ENCODE data around the gene MAMDC4. TPM values are rescaled to one million over a fixed set of nuclear protein-coding genes. Genes with fewer than 3 reads are reported as not detected.

The MAMDC4 gene
- polyA plus RNA-seq, 3 donors, result 0.07 to 5.2 TPM; not detected in 1

GRCh38 chr9:136803551-136804508 lies 48.3 kb upstream of the MAMDC4 start:
- Histone ChIP-seq H3K27me3 (ENCODE audit: control insufficient read depth in 2 of 2, insufficient read depth in 2 of 2, low read length in 2 of 2) (peaks cover 27 to 37% of the 10 kb centered on the region in 2 donors), H2AFZ (ENCODE audit: insufficient read depth, low read depth, low read length, poor library complexity, severe bottlenecking) (no peak overlapping the region), H3K4me3 (replicated peaks in 1 of 3; ENCODE audit: low read depth in 2 of 3, low read length in 3 of 3) (no peak overlapping the region), H3K36me3 (replicated peaks in 1 of 2; ENCODE audit: control insufficient read depth in 1 of 2, insufficient read depth in 2 of 2, low read length in 2 of 2) (no peaks in the 10 kb centered on the region), H3K9ac (ENCODE audit: insufficient read depth, low read length, poor library complexity, severe bottlenecking) (no peak overlapping the region), H3K4me1 (ENCODE audit: control insufficient read depth in 1 of 2, insufficient read depth in 2 of 2, low read length in 2 of 2) (peaks cover 26 to 42% of the 10 kb centered on the region in 2 donors), H3K79me2 (ENCODE audit: insufficient read depth, low read length) (peaks cover 9% of the 10 kb centered on the region), H4K20me1 (ENCODE audit: insufficient read depth, low read length) (peaks cover 8% of the 10 kb centered on the region), H3K9me3 (replicated peaks in 1 of 2; ENCODE audit: control insufficient read depth in 1 of 2, insufficient read depth in 1 of 2, low read length in 2 of 2) (no peaks in the 10 kb centered on the region), H3K4me2 (replicated peaks; ENCODE audit: extremely low read depth, low read length, poor library complexity, severe bottlenecking) (no peak overlapping the region), H3K27ac (ENCODE audit: low read depth in 1 of 2, low read length in 2 of 2) (no peak overlapping the region)
- Mint-ChIP-seq H3K4me1 (peaks cover 30% of the 10 kb centered on the region), H3K27me3 (ENCODE audit: low read depth in 3 of 3) (peaks cover 34 to 44% (median 36%) of the 10 kb centered on the region in 3 donors), H3K27ac (peak overlapping the region in 2 of 7 donors; percentile 57 to 61), H3K36me3 (peaks cover 13 to 17% of the 10 kb centered on the region in 2 donors), H3K9me3 (peaks cover 0 to 14% (median 1%) of the 10 kb centered on the region in 7 donors), H3K4me3 (no peak overlapping the region)
- no peak for TF ChIP-seq CTCF (IDR thresholded peaks at IDR 0.05)
- no peak for DNase-seq
- WGBS (ENCODE audit: insufficient coverage), result 94% methylated on average over 22 of the region's 22 CpGs
- intact Hi-C loops (cut with micrococcal nuclease), result loop anchor here in 1 of 2 donors (10.0 kb wide), 1 partner anchor 141 kb away; the partner anchor contains the start of genes C8G and FBXW5

- Mint-ChIP-seq H3K4me3 (no peak overlapping the region), H3K27ac (no peak overlapping the region), H3K36me3 (peaks cover 14 to 19% of the 10 kb centered on the region in 2 donors), H3K4me1 (peaks cover 36% of the 10 kb centered on the region), H3K27me3 (ENCODE audit: low read depth in 3 of 3) (peaks cover 27 to 36% (median 28%) of the 10 kb centered on the region in 3 donors), H3K9me3 (peaks cover 0 to 14% (median 1%) of the 10 kb centered on the region in 7 donors)
- peaks cover 11% of the 10 kb centered on the region for H4K20me1 ChIP-seq (ENCODE audit: insufficient read depth, low read length)
- H3K27ac ChIP-seq (ENCODE audit: low read depth in 1 of 2, low read length in 2 of 2), result no peak overlapping the region
- no peak overlapping the region for H3K4me2 ChIP-seq (replicated peaks; ENCODE audit: extremely low read depth, low read length, poor library complexity, severe bottlenecking)
- intact Hi-C loops (cut with micrococcal nuclease), result loop anchor here (5.0 to 10.0 kb wide), 2 partner anchors 38 to 140 kb away; partner anchors contain the start of genes AJM1 (in 1 of the 2), C8G (in 1 of the 2) and FBXW5 (in 1 of the 2)
- H3K79me2 ChIP-seq (ENCODE audit: insufficient read depth, low read length), result peaks cover 18% of the 10 kb centered on the region
- H2AFZ ChIP-seq (ENCODE audit: insufficient read depth, low read depth, low read length, poor library complexity, severe bottlenecking), result no peak overlapping the region
- no peak overlapping the region for H3K9ac ChIP-seq (ENCODE audit: insufficient read depth, low read length, poor library complexity, severe bottlenecking)
- H3K9me3 ChIP-seq (replicated peaks in 1 of 2; ENCODE audit: control insufficient read depth in 1 of 2, insufficient read depth in 1 of 2, low read length in 2 of 2), result no peaks in the 10 kb centered on the region
- 98% methylated on average over 20 of the region's 20 CpGs for WGBS (ENCODE audit: insufficient coverage)
- peaks cover 19 to 29% of the 10 kb centered on the region in 2 donors for H3K27me3 ChIP-seq (ENCODE audit: control insufficient read depth in 2 of 2, insufficient read depth in 2 of 2, low read length in 2 of 2)
- H3K4me3 ChIP-seq (replicated peaks in 1 of 3; ENCODE audit: low read depth in 2 of 3, low read length in 3 of 3), result no peak overlapping the region
- DNase-seq, result no peak
- TF ChIP-seq CTCF (IDR thresholded peaks at IDR 0.05), result no peak
- H3K36me3 ChIP-seq (replicated peaks in 1 of 2; ENCODE audit: control insufficient read depth in 1 of 2, insufficient read depth in 2 of 2, low read length in 2 of 2), result peaks cover 0 to under 1% of the 10 kb centered on the region in 2 donors
- H3K4me1 ChIP-seq (ENCODE audit: control insufficient read depth in 1 of 2, insufficient read depth in 2 of 2, low read length in 2 of 2), result peaks cover 30 to 44% of the 10 kb centered on the region in 2 donors
These were observed 47.5 kb upstream of the MAMDC4 start for GRCh38 chr9:136804509-136805206.

Measured in CD14-positive monocyte (primary cell).